Stimulated activated CD4-positive, alpha-beta T cell treated with anti-CD3 and anti-CD28 coated beads, Interleukin-15, amount 100 ng/mL, for 48 hours (primary cell): ENCODE data around the gene PLA2G4D.

Experiments used
- DNase-seq, 2 donors: peaks; one replicate each; pipeline ENCODE4 v3.0.0-alpha.2; 2020; ENCODE audit warnings: low read depth in 2 of 2

Gene PLA2G4D

GRCh38 chr15:42020713-42021273 lies 73.6 kb downstream of the PLA2G4D start, which contains the start of gene PLA2G4E:
TSS of gene PLA2G4E (minus strand) at chr15:42021042. CDS start at chr15:42021030, 12 bp downstream.
- no peak for DNase-seq

- no peak for DNase-seq
Measured at GRCh38 chr15:42018306-42019224, 75.8 kb downstream of the PLA2G4D start.
